OCI-LY7 (cell line): ENCODE measurements around the gene RSU1. TPM values are rescaled to one million over a fixed set of nuclear protein-coding genes. Genes with fewer than 3 reads are reported as not detected.

Experiments used
- BruUV-seq: library from RNA; stranded (reverse); fragments of 400-500 nt; replicated peaks from 2 replicates; lab custom pipeline; 2021; lab: Mats Ljungman, UMichigan
- CTCF ChIA-PET: fragments of 300-600 bp; sonication (Branson Sonifier 250); formaldehyde crosslinking; loops from one replicate; lab custom pipeline; 2022; ENCODE audit warnings: antibody characterized with exemption; ENCODE audit not compliant: unreplicated experiment; lab: Charles Lee
- POLR2A ChIA-PET: fragments of 300-600 bp; sonication (Branson Sonifier 250); formaldehyde crosslinking; loops from one replicate; lab custom pipeline; 2022; ENCODE audit warnings: antibody characterized with exemption; lab: Charles Lee
- DNase-seq: peaks from one replicate; pipeline ENCODE4 v3.0.0-alpha.2; 2015; ENCODE audit warnings: low spot score
- H2AFZ ChIP-seq: fragments of 200-600 bp; sonication (generic), shearing (Covaris generic); 2 replicates; pipeline ENCODE4 v1.6.1; 2014; ENCODE audit warnings: mild to moderate bottlenecking, antibody characterized with exemption, low read length, moderate library complexity
- H3K27ac ChIP-seq: fragments of 200-600 bp; sonication (generic); 2 replicates; pipeline ENCODE4 v1.5.1; 2014; ENCODE audit warnings: mixed run types, low read depth, mild to moderate bottlenecking, moderate library complexity, low read length, inconsistent platforms; ENCODE audit not compliant: poor library complexity, severe bottlenecking
- H3K36me3 ChIP-seq: fragments of 200-600 bp; sonication (generic); 2 replicates; pipeline ENCODE4 v1.6.1; 2014; ENCODE audit warnings: mild to moderate bottlenecking, antibody characterized with exemption, low read length, moderate library complexity, mixed read lengths; ENCODE audit not compliant: insufficient read depth
- H3K4me1 ChIP-seq: fragments of 200-600 bp; sonication (generic); 2 replicates; pipeline ENCODE4 v1.5.1; 2014; ENCODE audit warnings: mild to moderate bottlenecking, low read length; ENCODE audit not compliant: insufficient read depth, poor library complexity, severe bottlenecking
- H3K4me2 ChIP-seq: fragments of 200-600 bp; sonication (generic); 2 replicates; pipeline ENCODE4 v1.6.1; 2014; ENCODE audit warnings: mild to moderate bottlenecking, low read length
- H3K4me3 ChIP-seq: fragments of 200-600 bp; sonication (generic); 2 replicates; pipeline ENCODE4 v1.5.1; 2014; ENCODE audit warnings: mild to moderate bottlenecking, low read depth, low read length; ENCODE audit not compliant: poor library complexity, severe bottlenecking
- H3K79me2 ChIP-seq: fragments of 200-600 bp; sonication (generic); 2 replicates; pipeline ENCODE4 v1.6.1; 2016; ENCODE audit warnings: low read depth, mild to moderate bottlenecking, low read length, moderate library complexity, mixed read lengths; ENCODE audit not compliant: insufficient read depth
- H3K9me2 ChIP-seq: fragments of 200-600 bp; sonication (generic); 2 replicates; pipeline ENCODE4 v1.6.1; 2016; ENCODE audit warnings: mild to moderate bottlenecking, low read length, mixed read lengths; ENCODE audit not compliant: insufficient read depth
- H3K9me3 ChIP-seq: fragments of 200-600 bp; sonication (generic); 2 replicates; pipeline ENCODE4 v1.6.1; 2014; ENCODE audit warnings: mild to moderate bottlenecking, mixed run types, low read length, mixed read lengths
- H4K20me1 ChIP-seq: fragments of 200-600 bp; sonication (generic); 2 replicates; pipeline ENCODE4 v1.6.1; 2014; ENCODE audit warnings: mild to moderate bottlenecking, antibody characterized with exemption, low read length, moderate library complexity, mixed read lengths; ENCODE audit not compliant: insufficient read depth
- EZH2phosphoT487 ChIP-seq: fragments of 200-600 bp; sonication (generic); IDR thresholded peaks from 2 replicates; pipeline ENCODE4 v1.6.1; 2018; ENCODE audit warnings: low read depth, borderline replicate concordance, mild to moderate bottlenecking, mixed run types, antibody characterized with exemption, low read length, moderate library complexity, mixed read lengths
- intact Hi-C: fragments of 100-400 bp; cut with micrococcal nuclease; formaldehyde crosslinking; loops from one replicate; pipeline ENCODE4 v1.10.0; 2022; ENCODE audit not compliant: unreplicated experiment
- total RNA-seq, 2 experiments: library from RNA; depleted of rRNA in 1 of 2; stranded (reverse); fragments of >200 nt in 1 of 2; shearing (Covaris generic) in 1 of 2; gene quantifications; 2 replicates each; pipeline ENCODE4 v1.2.3, GENCODE V29; 2014 to 2022
- TF ChIP-seq, protein P1 (sequence below): fragments of 200-600 bp; sonication (generic); conservative IDR thresholded peaks from 2 replicates; pipeline ENCODE4 v1.5.1; 2014; ENCODE audit warnings: mild to moderate bottlenecking, antibody characterized with exemption, low read length, moderate library complexity, mixed read lengths

The RSU1 gene
- total RNA-seq, 2 experiments from 2014 or later: 25.3 to 31.1 TPM

DNA sequence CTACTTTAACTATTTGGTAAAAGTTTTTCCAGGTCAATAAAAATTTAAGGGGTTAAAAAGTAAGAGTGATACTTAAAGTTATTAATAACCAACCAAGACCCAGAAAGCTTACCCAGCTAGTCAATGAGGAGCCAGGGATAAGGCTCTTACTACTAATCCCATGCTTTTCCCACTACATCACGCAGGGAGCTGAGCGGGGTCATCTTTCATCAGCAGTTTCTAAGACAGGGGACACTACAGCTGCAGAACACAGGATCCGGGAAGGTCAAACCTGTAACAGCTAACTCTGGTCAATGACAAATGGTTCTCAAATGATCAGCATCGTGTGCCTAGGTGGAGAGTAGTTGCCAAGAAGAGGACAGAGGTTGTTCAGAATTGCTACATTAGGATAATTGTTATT, 65.1 kb downstream of the RSU1 start:
- no peaks in the 10 kb centered on the region for H3K9me3 ChIP-seq
- H3K4me2 ChIP-seq: no peak overlapping the region
- no peaks in the 10 kb centered on the region for H3K4me1 ChIP-seq
- H3K36me3 ChIP-seq: peaks cover 14% of the 10 kb centered on the region
- ChIA-PET CTCF (no interaction called here), POLR2A (no interaction called here)
- BruUV-seq: no TSS peak
- intact Hi-C loops: no loop called here
- no peak for DNase-seq
- H2AFZ ChIP-seq: no peak overlapping the region
- H3K9me2 ChIP-seq: no peaks in the 10 kb centered on the region
- H3K4me3 ChIP-seq: no peak overlapping the region
- no peaks in the 10 kb centered on the region for H4K20me1 ChIP-seq
- TF ChIP-seq EZH2phosphoT487: no peak
- TF ChIP-seq, protein P1, sequence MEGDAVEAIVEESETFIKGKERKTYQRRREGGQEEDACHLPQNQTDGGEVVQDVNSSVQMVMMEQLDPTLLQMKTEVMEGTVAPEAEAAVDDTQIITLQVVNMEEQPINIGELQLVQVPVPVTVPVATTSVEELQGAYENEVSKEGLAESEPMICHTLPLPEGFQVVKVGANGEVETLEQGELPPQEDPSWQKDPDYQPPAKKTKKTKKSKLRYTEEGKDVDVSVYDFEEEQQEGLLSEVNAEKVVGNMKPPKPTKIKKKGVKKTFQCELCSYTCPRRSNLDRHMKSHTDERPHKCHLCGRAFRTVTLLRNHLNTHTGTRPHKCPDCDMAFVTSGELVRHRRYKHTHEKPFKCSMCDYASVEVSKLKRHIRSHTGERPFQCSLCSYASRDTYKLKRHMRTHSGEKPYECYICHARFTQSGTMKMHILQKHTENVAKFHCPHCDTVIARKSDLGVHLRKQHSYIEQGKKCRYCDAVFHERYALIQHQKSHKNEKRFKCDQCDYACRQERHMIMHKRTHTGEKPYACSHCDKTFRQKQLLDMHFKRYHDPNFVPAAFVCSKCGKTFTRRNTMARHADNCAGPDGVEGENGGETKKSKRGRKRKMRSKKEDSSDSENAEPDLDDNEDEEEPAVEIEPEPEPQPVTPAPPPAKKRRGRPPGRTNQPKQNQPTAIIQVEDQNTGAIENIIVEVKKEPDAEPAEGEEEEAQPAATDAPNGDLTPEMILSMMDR: no peak
- H3K79me2 ChIP-seq: no peaks in the 10 kb centered on the region
- no peak overlapping the region for H3K27ac ChIP-seq

DNA sequence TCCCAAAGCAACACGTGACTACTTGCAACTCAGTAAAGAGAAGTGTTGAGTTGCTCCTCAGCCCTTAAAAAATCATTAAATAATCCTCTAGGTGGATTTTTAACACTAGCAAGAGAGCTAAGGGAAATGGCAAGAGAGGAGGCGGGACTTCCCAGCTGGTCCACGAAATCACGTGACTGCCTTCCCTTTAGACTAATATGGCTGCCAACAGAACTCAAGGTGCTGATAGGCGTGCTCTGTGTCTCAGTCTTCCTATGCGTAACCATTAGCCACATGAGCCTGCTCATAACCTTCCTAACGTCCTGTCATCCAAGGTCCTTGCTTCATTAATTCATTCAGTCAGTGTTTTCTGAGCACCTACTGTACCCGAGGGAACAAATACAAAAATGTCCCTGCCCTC, 66.0 kb downstream of the RSU1 start:
- no peak for DNase-seq
- Histone ChIP-seq H3K79me2 (no peaks in the 10 kb centered on the region), H3K27ac (no peak overlapping the region), H3K9me3 (no peaks in the 10 kb centered on the region), H3K4me1 (no peaks in the 10 kb centered on the region), H4K20me1 (no peaks in the 10 kb centered on the region), H3K9me2 (no peaks in the 10 kb centered on the region), H2AFZ (no peak overlapping the region), H3K36me3 (peaks cover 14% of the 10 kb centered on the region), H3K4me3 (no peak overlapping the region), H3K4me2 (no peak overlapping the region)
- intact Hi-C loops: no loop called here
- BruUV-seq: no TSS peak
- CTCF ChIA-PET: no interaction called here
- POLR2A ChIA-PET: interaction anchor here (0.6 kb wide), 2 partner anchors 30 to 33 kb away, joined by 3 to 4 read pairs; no protein-coding TSS in a partner anchor
- TF ChIP-seq, protein P1: no peak
- no peak for TF ChIP-seq EZH2phosphoT487

DNA sequence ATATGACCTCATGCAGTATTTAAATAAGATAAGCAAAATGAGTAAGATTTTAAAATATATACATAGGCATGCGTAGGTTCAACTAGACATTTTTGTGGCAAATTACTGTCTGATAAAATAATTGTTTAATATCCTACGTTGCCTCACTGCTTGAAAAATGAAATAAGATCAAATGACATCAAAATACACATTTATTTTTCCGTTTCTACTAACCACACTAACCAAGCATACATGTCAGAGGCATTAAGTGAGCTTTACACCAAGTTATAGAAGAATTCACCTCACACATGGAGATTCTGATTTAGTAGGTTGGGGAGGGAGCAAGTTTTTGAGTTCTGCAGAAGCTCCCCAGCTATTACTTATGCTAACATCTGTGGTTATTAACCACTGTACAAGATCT, 66.8 kb downstream of the RSU1 start:
- POLR2A ChIA-PET: interaction anchor here (0.9 kb wide), 1 partner anchor 10 kb away, joined by 3 read pairs; no protein-coding TSS in a partner anchor
- CTCF ChIA-PET: no interaction called here
- intact Hi-C loops: no loop called here

More for the DNA sequence above, 66.8 kb downstream of the RSU1 start:
- BruUV-seq: no TSS peak
- Histone ChIP-seq H3K79me2 (no peaks in the 10 kb centered on the region), H3K9me2 (no peaks in the 10 kb centered on the region), H3K9me3 (no peaks in the 10 kb centered on the region), H4K20me1 (no peaks in the 10 kb centered on the region), H3K4me3 (no peak overlapping the region), H3K36me3 (peaks cover 14% of the 10 kb centered on the region), H3K4me1 (no peaks in the 10 kb centered on the region), H3K4me2 (no peak overlapping the region), H2AFZ (no peak overlapping the region), H3K27ac (no peak overlapping the region)
- TF ChIP-seq, protein P1: no peak
- no peak for TF ChIP-seq EZH2phosphoT487
- DNase-seq: no peak
